GM18873 (cell line): ENCODE results near the gene SEMA6B.
"Not testable (repeated sequence)": the region's sequence is repeated elsewhere in the genome, so short reads cannot be mapped to it uniquely, and the experiment has no call there.

Experiments used
- ATAC-seq: cut with Tn5 transposase; IDR thresholded peaks from one replicate; pipeline ENCODE4 v1.9.1; 2021; ENCODE audit warnings: mild to moderate bottlenecking, moderate library complexity, moderate number of reproducible peaks; ENCODE audit not compliant: unreplicated experiment, low FRiP score

Gene SEMA6B

GRCh38 chr19:4559569-4559968, at the start of gene SEMA6B:
Gene SEMA6B, minus strand, starts transcription at chr19:4559684. Its CDS starts 1,227 bp downstream, at chr19:4558457.
- no peak for ATAC-seq

- ATAC-seq: no peak
Observed at GRCh38 chr19:4606921-4607678, 47.6 kb upstream of the SEMA6B start.

- no peak for ATAC-seq
Observed at GRCh38 chr19:4606181-4606580, 46.7 kb upstream of the SEMA6B start.

DNA sequence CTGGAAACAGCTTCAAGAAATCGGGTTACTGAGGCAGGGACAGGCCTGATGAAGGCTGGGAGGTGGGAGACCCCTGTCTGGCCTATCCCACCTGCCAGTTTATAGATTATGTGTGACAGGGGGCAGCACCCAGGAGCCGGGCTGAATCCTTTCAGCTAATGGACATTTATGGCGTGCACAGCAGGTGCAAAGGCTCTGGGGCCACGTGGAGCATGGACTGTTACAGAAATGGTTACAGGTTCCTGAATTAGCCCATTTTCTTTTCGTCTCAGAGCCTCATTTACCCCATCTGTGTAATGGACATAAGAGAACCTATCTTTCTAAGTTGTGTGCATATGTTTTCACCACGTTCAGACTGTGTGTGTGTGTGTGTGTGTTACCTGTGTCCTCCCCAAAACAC, 45.4 kb upstream of the SEMA6B start:
- ATAC-seq: no peak

DNA sequence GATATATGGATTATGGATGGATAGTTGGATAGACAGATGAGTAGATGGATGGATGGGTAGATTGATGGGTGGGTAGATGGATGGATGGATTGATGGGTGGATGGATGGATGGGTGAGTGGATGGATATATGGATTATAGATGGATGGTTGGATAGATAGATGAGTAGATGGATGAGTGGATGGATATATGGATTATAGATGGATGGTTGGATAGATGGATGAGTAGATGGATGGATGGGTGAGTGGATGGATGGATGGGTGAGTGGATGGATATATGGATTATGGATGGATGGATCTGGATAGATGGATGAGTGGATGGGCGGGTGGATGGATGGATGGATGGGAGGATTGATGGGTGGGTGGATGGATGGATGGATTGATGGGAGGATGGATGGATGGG, 43.4 kb upstream of the SEMA6B start:
- no peak for ATAC-seq

DNA sequence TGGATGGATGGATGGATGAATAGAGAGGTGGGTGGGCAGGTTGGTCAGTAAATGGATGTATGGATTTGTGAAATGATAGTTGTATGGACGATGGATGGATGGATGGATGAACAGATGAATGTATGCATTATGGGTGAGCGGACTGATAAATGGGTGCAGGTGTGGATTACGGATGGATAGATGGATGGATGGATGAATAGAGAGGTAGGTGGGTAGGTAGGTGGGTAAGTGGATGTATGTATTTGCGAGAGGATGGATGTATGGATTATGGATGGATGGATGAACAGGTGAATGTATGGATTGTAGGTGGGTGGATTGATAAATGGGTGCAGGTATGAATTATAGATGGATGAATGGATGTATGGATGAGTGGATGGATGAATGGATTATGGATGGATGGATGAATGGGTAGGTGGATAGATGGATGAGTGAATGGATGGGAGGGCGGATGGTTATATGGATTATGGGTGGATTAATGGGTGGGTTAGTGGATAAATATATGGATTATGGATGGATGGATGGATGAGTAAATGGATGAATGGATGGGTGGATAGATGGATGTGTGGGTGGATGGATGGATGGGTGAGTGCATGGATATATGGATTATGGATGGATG, 42.8 kb upstream of the SEMA6B start:
- ATAC-seq: no peak

DNA sequence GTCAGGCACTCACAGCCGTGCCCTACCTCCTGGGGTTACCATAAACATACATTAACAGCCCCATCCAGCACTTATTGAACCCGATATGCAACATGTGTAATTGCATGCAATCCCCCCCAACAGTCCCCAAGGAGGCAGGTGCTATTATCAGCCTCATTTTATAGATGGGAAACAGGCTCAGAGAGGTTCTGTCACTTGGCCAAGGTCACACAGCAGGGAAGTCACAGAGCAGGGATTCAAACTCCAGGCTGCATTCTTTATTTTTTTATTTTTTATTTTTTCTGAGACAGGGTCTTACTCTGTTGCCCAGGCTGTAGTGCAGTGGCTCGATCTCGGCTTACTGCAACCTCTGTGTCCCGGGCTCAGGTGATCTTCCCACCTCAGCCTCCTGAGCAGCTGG, 41.4 kb upstream of the SEMA6B start:
- no peak for ATAC-seq

DNA sequence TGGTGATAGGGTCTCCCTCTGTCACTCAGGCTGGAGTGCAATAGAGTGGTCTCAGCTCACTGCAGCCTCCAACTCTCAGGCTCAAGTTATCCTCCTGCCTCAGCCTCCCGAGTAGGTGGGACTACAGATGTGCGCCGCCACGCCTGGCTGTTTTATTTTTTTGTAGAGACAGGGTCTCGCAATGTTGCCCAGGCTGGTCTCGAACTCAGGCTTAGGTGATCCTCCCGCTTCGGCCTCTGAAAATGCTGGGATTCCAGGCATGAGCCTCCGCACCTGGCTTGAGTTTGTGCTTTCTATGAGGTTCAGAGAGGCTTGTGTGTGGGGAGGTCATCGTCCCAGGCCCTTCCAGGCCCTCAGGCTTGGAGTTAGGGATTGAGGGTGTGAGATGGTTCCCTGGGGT, 40.6 kb upstream of the SEMA6B start:
- no peak for ATAC-seq

- ATAC-seq: no peak
Observed at GRCh38 chr19:4598712-4599111, 39.2 kb upstream of the SEMA6B start.

DNA sequence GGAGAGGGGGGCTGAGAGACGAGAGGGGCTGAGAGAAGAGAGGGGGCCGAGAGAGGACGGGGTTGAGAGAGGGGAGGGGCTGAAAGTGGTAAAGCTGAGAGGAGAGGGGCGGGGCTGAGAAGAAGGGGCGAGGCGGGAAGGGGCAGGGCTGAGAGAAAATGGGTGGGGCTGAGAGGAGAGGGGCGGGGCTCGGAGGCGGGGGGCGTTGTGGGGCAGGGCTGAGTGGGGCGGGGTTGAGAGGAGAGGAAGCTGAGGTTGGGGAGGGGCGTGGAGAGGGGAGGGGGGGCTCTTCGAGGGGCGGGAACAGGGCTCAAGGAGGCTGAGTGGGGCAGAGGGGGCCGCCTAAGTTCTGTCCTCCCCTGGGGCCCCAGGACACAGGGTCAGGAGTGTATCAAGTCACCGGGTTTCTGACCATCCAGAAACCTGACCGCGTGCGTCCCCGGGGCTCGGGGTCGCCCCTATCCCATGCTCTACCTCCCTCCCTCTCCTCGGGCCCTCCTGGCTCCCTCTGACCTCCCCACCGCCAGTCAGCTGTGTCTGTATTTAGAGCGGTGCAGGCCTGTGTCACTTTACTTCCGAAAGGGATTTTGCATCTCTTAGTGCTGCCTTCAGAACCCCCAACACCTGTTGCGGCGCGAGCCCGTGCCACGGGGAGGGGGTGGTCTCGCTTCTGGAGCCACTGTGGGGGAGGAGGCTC, 38.6 kb upstream of the SEMA6B start:
- no peak for ATAC-seq

- no peak for ATAC-seq
Observed at GRCh38 chr19:4597278-4597974, 37.9 kb upstream of the SEMA6B start.

- no peak for ATAC-seq
Observed at GRCh38 chr19:4596033-4596904, 36.8 kb upstream of the SEMA6B start.

- not testable (repeated sequence) for ATAC-seq
Observed at GRCh38 chr19:4595158-4595557, 35.7 kb upstream of the SEMA6B start.

GRCh38 chr19:4594201-4594600, 34.7 kb upstream of the SEMA6B start:
- no peak for ATAC-seq

DNA sequence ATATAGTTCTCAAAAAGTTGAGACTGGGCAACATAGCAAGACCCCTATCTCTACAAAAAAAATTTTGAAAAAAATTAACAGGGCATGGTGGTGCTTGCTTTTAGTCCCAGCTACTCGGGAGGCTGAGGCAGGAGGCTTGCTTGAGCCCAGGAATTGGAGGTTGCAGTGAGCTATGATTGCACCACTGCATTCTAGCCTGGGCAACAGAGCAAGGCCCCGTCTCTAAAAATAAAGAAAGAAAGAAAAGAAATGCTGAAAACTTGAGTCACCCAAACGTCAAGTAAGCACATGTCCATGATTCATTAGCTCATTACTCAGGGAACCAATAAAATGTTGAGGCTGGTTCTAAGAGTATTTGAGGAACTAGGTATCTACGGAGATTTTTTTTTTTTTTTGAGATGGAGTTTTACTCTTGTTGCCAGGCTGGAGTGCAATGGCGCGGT, 33.9 kb upstream of the SEMA6B start:
- ATAC-seq: no peak

DNA sequence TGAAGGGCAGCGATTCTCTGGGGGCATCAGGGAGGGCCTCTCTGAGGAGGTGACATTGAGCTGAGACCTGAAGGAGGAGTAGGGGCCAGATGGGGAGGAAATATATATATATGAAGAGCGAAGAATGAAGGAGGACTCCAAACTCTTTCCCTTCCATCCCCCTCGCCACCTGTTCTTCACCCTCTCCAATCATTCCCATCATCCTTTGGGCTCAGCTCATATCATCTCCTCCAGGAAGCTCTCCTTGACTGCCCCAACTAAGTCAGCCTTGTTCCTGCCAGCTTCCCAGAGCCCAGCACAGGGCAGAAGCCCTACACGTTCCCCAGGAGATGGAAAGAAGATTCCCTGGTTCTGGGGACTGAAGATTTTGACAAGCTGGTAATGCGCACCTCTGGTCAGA, 33.0 kb upstream of the SEMA6B start:
- ATAC-seq: no peak

- no peak for ATAC-seq
Observed at GRCh38 chr19:4591320-4591719, 31.8 kb upstream of the SEMA6B start.

DNA sequence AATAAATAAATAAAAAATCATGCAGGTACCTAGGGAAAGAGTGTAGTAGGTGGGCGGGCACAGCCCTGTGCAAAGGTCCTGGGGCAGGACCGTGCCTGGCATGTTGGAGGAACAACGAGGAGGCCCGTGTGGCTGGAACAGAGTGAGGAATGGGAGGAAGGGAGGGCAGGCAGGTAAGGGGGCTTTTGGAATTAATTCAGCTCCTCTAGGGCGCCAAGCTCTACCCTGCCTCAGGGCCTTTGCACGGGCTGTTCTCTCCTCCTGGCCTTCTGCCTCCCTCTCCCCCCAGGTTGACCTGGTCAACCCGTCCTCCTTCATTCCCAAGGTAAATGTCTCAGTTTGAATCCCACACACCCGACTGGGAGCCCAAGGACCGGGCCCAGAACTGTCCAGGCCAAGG, 31.1 kb upstream of the SEMA6B start:
- ATAC-seq: no peak

DNA sequence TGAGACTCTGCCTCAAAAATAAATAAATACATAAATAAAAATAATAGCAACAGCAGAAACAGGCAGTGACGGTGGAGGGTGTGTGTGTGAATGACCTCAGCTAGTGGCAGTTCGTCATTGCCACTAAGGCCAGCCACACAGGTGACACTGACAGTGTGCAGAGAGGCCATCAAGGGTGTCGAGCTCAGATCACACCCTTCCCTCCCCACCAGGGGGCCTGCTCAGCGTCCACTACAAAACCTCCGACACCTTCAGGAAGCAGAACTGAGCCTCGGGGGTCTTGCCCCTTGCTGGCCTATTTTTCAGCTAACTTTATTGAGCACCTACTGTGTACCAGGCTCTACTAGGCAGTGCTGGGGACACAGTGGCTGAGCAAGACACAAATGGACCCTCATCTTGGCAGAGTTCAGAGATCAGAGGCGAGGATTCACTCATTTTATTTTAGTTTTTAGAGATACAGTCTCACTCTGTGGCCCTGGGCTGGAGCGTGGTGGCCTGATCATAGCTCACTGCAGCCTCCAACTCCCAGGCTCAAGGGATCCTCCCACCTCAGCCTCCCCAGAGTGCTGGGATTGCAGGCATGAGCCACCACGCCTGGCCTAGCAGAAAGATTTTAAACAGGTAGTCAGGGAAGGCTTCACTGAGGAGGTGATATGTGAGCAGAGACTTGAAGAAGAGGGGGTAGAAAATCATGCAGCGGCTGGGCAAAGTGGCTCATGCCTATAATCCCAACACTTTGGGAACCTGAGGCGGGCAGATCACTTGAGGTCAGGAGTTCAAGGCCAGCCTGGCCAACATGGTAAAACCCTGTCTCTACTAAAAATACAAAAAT, 30.3 kb upstream of the SEMA6B start:
- no peak for ATAC-seq
